ENCODE measurements around the gene FAM186B.

FAM186B gene

GRCh38 chr12:49552014-49552413 lies 53.4 kb downstream of the FAM186B start:
- no peak for DNase-seq (ENCODE audit: low spot score)

GRCh38 chr12:49550693-49551252 lies 54.7 kb downstream of the FAM186B start:
- no peak for DNase-seq (ENCODE audit: low spot score)

- DNase-seq (ENCODE audit: low spot score) = no peak
Measured at GRCh38 chr12:49549735-49550692, 55.4 kb downstream of the FAM186B start.

- no peak for DNase-seq (ENCODE audit: low spot score)
Measured at GRCh38 chr12:49548822-49549648, 56.4 kb downstream of the FAM186B start.

GRCh38 chr12:49548481-49548821 lies 57.0 kb downstream of the FAM186B start:
- DNase-seq (ENCODE audit: low spot score) = no peak

DNA sequence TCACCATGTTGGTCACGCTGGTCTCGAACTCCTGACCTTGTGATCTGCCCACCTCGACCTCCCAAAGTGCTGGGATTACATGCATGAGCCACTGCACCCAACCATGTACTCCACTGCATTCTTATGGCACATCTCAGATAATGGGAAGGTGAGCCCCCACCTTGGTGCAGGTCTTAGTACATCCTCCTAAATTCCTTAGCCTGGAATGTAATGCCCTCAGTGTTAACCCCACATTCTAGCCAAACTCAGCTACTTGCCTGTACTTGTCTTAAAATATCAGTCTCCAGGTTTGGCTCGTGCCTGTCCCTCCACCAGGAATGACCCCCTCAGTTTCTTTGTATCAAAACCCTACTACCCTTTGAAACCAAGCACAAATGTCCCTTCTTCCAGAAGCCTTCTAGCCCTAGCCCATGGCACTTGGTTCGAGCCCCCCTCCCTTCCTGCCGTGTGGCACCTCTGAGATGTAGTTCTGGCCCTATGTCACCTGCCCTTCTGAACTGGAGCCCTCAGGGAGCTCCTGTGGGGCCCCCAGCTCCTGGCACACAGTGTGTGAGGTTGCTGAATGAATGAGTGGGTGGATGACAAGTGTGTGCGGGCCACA lies 58.2 kb downstream of the FAM186B start:
- no peak for DNase-seq (ENCODE audit: low spot score)

- no peak for DNase-seq (ENCODE audit: low spot score)
Measured at GRCh38 chr12:49546481-49546880, 59.0 kb downstream of the FAM186B start.

DNA sequence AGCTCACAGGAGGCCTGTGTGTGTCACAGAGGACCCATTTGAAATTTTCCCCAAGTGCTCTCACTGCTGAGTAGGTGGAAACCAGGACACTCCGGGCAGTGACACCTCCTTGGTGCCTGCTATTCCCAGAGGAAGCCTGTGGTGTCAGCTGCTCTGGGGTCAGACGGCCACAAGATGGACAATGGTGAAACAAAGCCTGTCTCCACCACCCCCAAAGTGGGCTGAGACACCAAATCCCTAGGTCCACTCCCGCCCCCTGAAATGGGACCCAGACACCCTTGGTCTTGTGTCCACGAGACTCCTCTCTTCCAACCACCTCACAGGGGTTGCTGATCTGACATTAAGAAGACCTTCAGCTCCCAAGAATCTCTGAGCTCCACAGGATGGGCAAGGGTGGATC lies 59.6 kb downstream of the FAM186B start:
- DNase-seq (ENCODE audit: low spot score) = no peak

GRCh38 chr12:49543914-49544815 lies 61.3 kb downstream of the FAM186B start:
- no peak for DNase-seq (ENCODE audit: low spot score)

DNA sequence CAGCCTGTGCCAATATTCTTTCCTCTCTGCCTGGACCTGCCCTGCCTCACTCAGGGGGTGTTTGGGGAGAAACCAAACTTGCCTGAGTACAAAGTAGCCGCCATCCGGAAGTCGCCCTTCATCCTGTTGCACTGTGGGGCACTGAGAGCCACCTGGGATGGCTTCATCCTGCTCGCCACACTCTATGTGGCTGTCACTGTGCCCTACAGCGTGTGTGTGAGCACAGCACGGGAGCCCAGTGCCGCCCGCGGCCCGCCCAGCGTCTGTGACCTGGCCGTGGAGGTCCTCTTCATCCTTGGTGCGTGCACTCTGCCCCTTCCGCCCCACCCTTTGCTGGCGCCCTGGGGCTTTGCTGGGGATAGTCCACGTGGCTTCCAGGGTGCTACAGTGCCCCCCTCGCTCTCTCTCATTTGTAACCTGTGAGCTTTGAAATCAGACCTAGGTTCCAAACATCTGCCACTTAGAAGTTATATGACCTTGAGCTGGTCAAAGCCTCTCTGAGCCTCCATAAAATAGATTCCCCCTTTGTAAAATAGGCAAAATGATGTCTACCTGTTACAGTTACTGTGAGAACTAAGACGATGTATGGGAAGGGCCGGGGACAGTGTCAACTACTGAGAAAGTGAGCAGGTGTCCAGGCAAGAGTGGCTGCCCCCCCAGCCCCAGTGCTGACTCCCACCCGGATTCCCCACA lies 62.1 kb downstream of the FAM186B start:
- DNase-seq (ENCODE audit: low spot score) = no peak

GRCh38 chr12:49542592-49543160 lies 62.8 kb downstream of the FAM186B start:
- no peak for DNase-seq (ENCODE audit: low spot score)

DNA sequence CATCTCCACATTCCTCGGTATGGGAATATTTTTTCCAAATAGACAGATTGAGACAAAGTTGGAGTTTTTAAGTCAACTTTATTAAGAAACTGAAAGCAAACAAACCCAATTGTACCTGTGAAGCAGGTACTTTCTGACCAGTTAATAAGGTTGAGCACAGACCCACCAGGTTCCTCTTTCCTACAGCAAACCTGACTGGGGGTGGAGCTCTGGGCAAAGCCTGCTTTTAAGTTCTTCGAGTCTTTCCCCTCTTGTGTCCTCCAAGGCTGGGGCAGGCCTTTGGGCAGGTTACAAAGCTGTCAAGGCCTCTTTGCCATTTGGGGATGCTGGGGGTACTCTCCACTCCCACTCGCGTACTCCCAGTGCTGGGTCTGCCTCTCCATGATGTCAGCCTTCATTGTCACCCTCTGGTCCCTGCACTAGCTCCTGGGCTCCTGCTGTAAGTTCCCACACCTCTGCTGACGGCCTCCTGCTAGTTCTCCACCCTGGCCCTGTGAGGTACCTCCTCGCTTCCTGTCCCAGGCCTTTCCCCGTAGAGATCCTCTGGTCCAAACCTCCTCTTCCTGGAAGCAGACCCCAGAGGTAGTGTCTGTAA lies 63.4 kb downstream of the FAM186B start:
- DNase-seq (ENCODE audit: low spot score) = no peak

GRCh38 chr12:49541140-49541861 lies 64.1 kb downstream of the FAM186B start:
- DNase-seq (ENCODE audit: low spot score) = no peak

- no peak for DNase-seq (ENCODE audit: low spot score)
Measured at GRCh38 chr12:49540229-49541139, 65.0 kb downstream of the FAM186B start.

GRCh38 chr12:49539406-49540228 lies 65.8 kb downstream of the FAM186B start:
- DNase-seq (ENCODE audit: low spot score) = peak; percentile 33

DNA sequence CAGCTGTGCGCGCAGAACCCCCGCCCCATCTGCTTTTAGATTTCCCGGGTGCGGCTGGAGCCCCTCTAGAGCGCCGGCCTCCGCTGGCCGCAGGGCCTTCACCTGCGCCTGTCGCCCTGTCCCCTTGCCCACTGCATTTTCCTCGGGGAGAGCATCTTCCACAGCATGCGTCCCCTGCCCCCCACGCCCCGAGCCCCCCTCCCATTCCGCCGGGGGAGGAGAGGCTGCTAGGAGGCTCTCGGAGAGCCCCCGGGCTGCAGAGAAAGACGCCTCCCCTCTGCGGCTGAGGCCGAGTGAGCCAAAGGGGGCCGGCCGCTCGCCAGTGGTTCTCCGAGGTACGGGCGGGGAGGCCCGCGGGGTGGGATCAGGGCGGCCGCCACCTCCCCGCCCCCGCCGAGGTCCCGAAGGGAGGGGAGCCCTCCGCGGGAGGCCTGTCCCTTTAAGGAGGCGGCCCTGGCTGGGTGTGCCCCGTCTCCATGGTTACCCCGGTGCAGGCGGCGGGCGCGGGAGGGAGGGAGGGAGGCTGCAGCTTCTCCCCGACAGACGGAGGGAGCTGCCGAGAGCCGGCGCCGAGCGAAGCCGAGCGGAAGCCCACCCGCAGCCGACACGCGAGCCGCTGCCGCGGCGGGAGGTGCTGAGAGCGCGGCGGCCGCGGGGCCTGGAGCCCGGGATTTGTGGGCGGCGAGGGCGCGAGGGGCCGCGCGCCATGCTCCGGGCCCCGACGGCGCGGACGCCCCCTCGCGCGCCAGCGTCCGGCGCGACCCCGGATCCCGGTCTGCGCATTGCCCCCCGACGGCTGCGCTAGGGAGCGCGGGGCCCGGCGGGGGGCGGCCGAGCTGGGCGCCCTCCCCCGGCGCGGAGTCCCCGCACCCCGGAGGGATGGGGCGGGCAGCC lies 66.7 kb downstream of the FAM186B start, which contains the start of gene KCNH3:
KCNH3 (plus strand) TSS at position 521 of the 894 bp plus-strand sequence. CDS start 387 bp downstream, outside the sequence.
- DNase-seq (ENCODE audit: low spot score) = peak; percentile 97
